Measurements from ENCODE around the gene RPL36A. TPM values are rescaled to one million over a fixed set of nuclear protein-coding genes. Genes with fewer than 3 reads are reported as not detected.

The RPL36A gene
- total RNA-seq, 1 donor = 87.2 TPM

DNA sequence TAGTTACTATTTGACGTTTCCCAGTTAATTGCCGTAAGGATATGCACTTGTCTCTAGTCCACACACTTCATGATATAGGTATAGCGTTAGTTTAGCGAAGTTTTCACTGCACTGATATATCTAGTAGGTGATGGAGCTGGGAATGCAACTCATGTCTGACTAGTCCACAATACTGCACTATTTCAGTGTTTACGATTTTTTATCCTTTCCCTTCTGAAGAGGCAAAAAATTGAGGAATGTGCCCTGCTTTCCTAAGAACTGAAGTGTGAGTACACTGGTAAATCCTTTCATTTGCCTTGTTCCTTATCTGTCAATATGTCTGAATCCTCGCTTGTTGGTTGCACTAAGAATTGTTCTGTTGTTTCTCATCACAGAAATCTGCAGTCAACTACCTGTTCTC lies 1.0 kb downstream of the RPL36A start:
- H3K4me3 ChIP-seq (ENCODE audit: insufficient read depth, low read length) = peak overlapping the region; percentile 87
- no peak overlapping the region for H2AFZ ChIP-seq (ENCODE audit: low read length)
- H3K9me3 ChIP-seq (ENCODE audit: low read depth, low read length) = no peaks in the 10 kb centered on the region
- TF ChIP-seq CTCF (IDR thresholded peaks at IDR 0.05; ENCODE audit: extremely low read depth, low read depth, low read length) = no peak
- DNase-seq (ENCODE audit: insufficient read length, low spot score, missing footprints) = peak; percentile 23
- H3K27me3 ChIP-seq (ENCODE audit: insufficient read depth, low read length) = peaks cover 5% of the 10 kb centered on the region
- H3K27ac ChIP-seq (ENCODE audit: low read depth, low read length) = peak overlapping the region; percentile 58
- peaks cover 17% of the 10 kb centered on the region for H3K79me2 ChIP-seq (ENCODE audit: insufficient read depth, low read length)
- H3K4me2 ChIP-seq (ENCODE audit: insufficient read depth, low read length) = peak overlapping the region; percentile 75
- H3K36me3 ChIP-seq (ENCODE audit: insufficient read depth, low read length) = peaks cover 33% of the 10 kb centered on the region
- peaks cover 14% of the 10 kb centered on the region for H3K4me1 ChIP-seq (ENCODE audit: insufficient read depth, low read length)
- peaks cover 11% of the 10 kb centered on the region for H4K20me1 ChIP-seq (ENCODE audit: insufficient read depth, low read length)

GRCh38 chrX:101393530-101394305 lies 2.9 kb downstream of the RPL36A start:
- no peak overlapping the region for H3K27ac ChIP-seq (ENCODE audit: low read depth, low read length)
- no peak for TF ChIP-seq CTCF (IDR thresholded peaks at IDR 0.05; ENCODE audit: extremely low read depth, low read depth, low read length)
- H3K4me1 ChIP-seq (ENCODE audit: insufficient read depth, low read length) = peaks cover 14% of the 10 kb centered on the region
- H4K20me1 ChIP-seq (ENCODE audit: insufficient read depth, low read length) = peaks cover 11% of the 10 kb centered on the region
- no peaks in the 10 kb centered on the region for H3K9me3 ChIP-seq (ENCODE audit: low read depth, low read length)
- no peak overlapping the region for H2AFZ ChIP-seq (ENCODE audit: low read length)
- peaks cover 17% of the 10 kb centered on the region for H3K79me2 ChIP-seq (ENCODE audit: insufficient read depth, low read length)
- peaks cover 33% of the 10 kb centered on the region for H3K36me3 ChIP-seq (ENCODE audit: insufficient read depth, low read length)
- DNase-seq (ENCODE audit: insufficient read length, low spot score, missing footprints) = peak; percentile 39
- no peak overlapping the region for H3K4me2 ChIP-seq (ENCODE audit: insufficient read depth, low read length)
- peaks cover 4% of the 10 kb centered on the region for H3K27me3 ChIP-seq (ENCODE audit: insufficient read depth, low read length)
- no peak overlapping the region for H3K4me3 ChIP-seq (ENCODE audit: insufficient read depth, low read length)

DNA sequence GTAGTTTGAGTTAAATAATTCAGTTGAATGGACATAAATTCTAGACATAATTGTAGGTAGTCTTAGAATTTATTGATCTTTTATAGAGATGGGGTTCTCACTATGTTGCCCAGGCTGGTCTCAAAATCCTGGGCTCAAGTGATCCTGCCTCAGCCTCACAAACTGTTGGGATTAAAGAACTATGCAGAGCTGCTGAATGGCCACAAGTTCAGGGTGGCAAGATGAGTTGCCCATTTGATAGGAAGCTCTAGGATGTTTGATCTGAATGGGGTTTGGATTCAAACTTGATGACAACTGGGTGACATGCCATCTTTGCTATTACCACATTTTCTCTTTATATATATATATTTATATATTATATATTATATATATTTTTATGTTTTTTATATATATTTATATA lies 3.6 kb downstream of the RPL36A start:
- Histone ChIP-seq H3K27ac (ENCODE audit: low read depth, low read length) (no peak overlapping the region), H3K4me1 (ENCODE audit: insufficient read depth, low read length) (peaks cover 14% of the 10 kb centered on the region), H3K4me2 (ENCODE audit: insufficient read depth, low read length) (no peak overlapping the region), H2AFZ (ENCODE audit: low read length) (no peak overlapping the region), H3K9me3 (ENCODE audit: low read depth, low read length) (no peaks in the 10 kb centered on the region), H3K36me3 (ENCODE audit: insufficient read depth, low read length) (peaks cover 33% of the 10 kb centered on the region), H3K27me3 (ENCODE audit: insufficient read depth, low read length) (no peaks in the 10 kb centered on the region), H4K20me1 (ENCODE audit: insufficient read depth, low read length) (peaks cover 11% of the 10 kb centered on the region), H3K79me2 (ENCODE audit: insufficient read depth, low read length) (peaks cover 17% of the 10 kb centered on the region), H3K4me3 (ENCODE audit: insufficient read depth, low read length) (no peak overlapping the region)
- TF ChIP-seq CTCF (IDR thresholded peaks at IDR 0.05; ENCODE audit: extremely low read depth, low read depth, low read length) = no peak
- DNase-seq (ENCODE audit: insufficient read length, low spot score, missing footprints) = no peak

- H3K27me3 ChIP-seq (ENCODE audit: insufficient read depth, low read length) = no peaks in the 10 kb centered on the region
- no peak for DNase-seq (ENCODE audit: insufficient read length, low spot score, missing footprints)
- peaks cover 14% of the 10 kb centered on the region for H3K4me1 ChIP-seq (ENCODE audit: insufficient read depth, low read length)
- H3K79me2 ChIP-seq (ENCODE audit: insufficient read depth, low read length) = peaks cover 17% of the 10 kb centered on the region
- H3K9me3 ChIP-seq (ENCODE audit: low read depth, low read length) = no peaks in the 10 kb centered on the region
- no peak for TF ChIP-seq CTCF (IDR thresholded peaks at IDR 0.05; ENCODE audit: extremely low read depth, low read depth, low read length)
- H3K27ac ChIP-seq (ENCODE audit: low read depth, low read length) = no peak overlapping the region
- H2AFZ ChIP-seq (ENCODE audit: low read length) = no peak overlapping the region
- no peak overlapping the region for H3K4me3 ChIP-seq (ENCODE audit: insufficient read depth, low read length)
- H3K4me2 ChIP-seq (ENCODE audit: insufficient read depth, low read length) = no peak overlapping the region
- peaks cover 11% of the 10 kb centered on the region for H4K20me1 ChIP-seq (ENCODE audit: insufficient read depth, low read length)
- H3K36me3 ChIP-seq (ENCODE audit: insufficient read depth, low read length) = peaks cover 33% of the 10 kb centered on the region
These were observed 5.0 kb downstream of the RPL36A start for GRCh38 chrX:101395789-101396188.

All from osteoblast (primary cell).